Left renal pelvis (tissue), 4 donors: ENCODE data around the gene SSH2. TPM values are rescaled to one million over a fixed set of nuclear protein-coding genes. Genes with fewer than 3 reads are reported as not detected.
A peak's percentile ranks its signal among the peaks of the same experiment; 100 is the strongest.
"Not testable (repeated sequence)": the region's sequence is repeated elsewhere in the genome, so short reads cannot be mapped to it uniquely, and the experiment has no call there.

Source experiments
- DNase-seq, 4 donors: peaks; one replicate each; pipeline ENCODE4 v3.0.0-alpha.2; 2013; ENCODE audit warnings: low read depth in 4 of 4, low spot score in 3 of 4
- polyA plus RNA-seq, 4 donors: library from polyadenylated mRNA; unstranded; fragments of 120-200 nt; gene quantifications; one replicate each; pipeline ENCODE4 v1.2.1, GENCODE V29; 2013; ENCODE audit not compliant: insufficient read length in 4 of 4

Gene SSH2
- polyA plus RNA-seq, 4 donors = 8.9 to 19.4 (median 17.5) TPM

- no peak for DNase-seq
Measured at GRCh38 chr17:29789196-29790170, 140.5 kb downstream of the SSH2 start.

GRCh38 chr17:29787995-29788394 is 142.0 kb downstream of the SSH2 start:
- no peak for DNase-seq

- no peak for DNase-seq
Measured at GRCh38 chr17:29782917-29783316, 147.1 kb downstream of the SSH2 start.

GRCh38 chr17:29779812-29780190 is 150.2 kb downstream of the SSH2 start:
- DNase-seq = not testable (repeated sequence)

GRCh38 chr17:29778956-29779811 is 150.8 kb downstream of the SSH2 start:
- peak in 1 of 4 donors; percentile 25 for DNase-seq

GRCh38 chr17:29777663-29778062 is 152.4 kb downstream of the SSH2 start:
- no peak for DNase-seq

GRCh38 chr17:29776026-29776425 is 154.0 kb downstream of the SSH2 start:
- no peak for DNase-seq

- DNase-seq = no peak
Measured at GRCh38 chr17:29772981-29773380, 157.0 kb downstream of the SSH2 start.

- no peak for DNase-seq
Measured at GRCh38 chr17:29771546-29771945, 158.5 kb downstream of the SSH2 start.

- no peak for DNase-seq
Measured at GRCh38 chr17:29769225-29769624, 160.8 kb downstream of the SSH2 start.

GRCh38 chr17:29766796-29767327 is 163.2 kb downstream of the SSH2 start:
- DNase-seq = no peak

GRCh38 chr17:29764748-29765147 is 165.3 kb downstream of the SSH2 start:
- DNase-seq = no peak

GRCh38 chr17:29764217-29764616 is 165.8 kb downstream of the SSH2 start:
- no peak for DNase-seq

GRCh38 chr17:29763273-29763672 is 166.8 kb downstream of the SSH2 start:
- no peak for DNase-seq

- peak; percentile 39 to 73 (median 66) for DNase-seq
Measured at GRCh38 chr17:29761040-29761761, 168.8 kb downstream of the SSH2 start.

- peak in 2 of 4 donors; percentile 19 to 32 for DNase-seq
Measured at GRCh38 chr17:29760279-29761039, 169.6 kb downstream of the SSH2 start.

GRCh38 chr17:29758255-29758654 is 171.8 kb downstream of the SSH2 start:
- no peak for DNase-seq

- no peak for DNase-seq
Measured at GRCh38 chr17:29757788-29758187, 172.2 kb downstream of the SSH2 start.

GRCh38 chr17:29753845-29754439 is 176.1 kb downstream of the SSH2 start:
- DNase-seq = no peak
